SU-DHL-6 (cell line): Measurements from ENCODE around the gene CDC42BPA.

Experiments used
- CTCF ChIP-seq: fragments of 200-600 bp; sonication (generic); IDR thresholded peaks from one replicate; pipeline ENCODE4 v1.5.1; 2017; ENCODE audit warnings: antibody characterized with exemption, mild to moderate bottlenecking, low read length, moderate library complexity; ENCODE audit not compliant: insufficient read depth, poor library complexity, severe bottlenecking
- EZH2phosphoT487 ChIP-seq: fragments of 200-600 bp; sonication (generic), shearing (Covaris generic); conservative IDR thresholded peaks from 2 replicates; pipeline ENCODE4 v1.6.1; 2018; ENCODE audit warnings: mild to moderate bottlenecking, antibody characterized with exemption, low read length, moderate library complexity, mixed read lengths

- TF ChIP-seq CTCF (no peak), EZH2phosphoT487 (no peak)
Measured at GRCh38 chr1:227299241-227299627, 19.1 kb downstream of the CDC42BPA start.
